Glutamatergic neuron (in vitro differentiated cells): Measurements from ENCODE around the gene PRR7. TPM values are rescaled to one million over a fixed set of nuclear protein-coding genes. Genes with fewer than 3 reads are reported as not detected.
A peak's percentile ranks its signal among the peaks of the same experiment; 100 is the strongest.

ENCODE experiments used
- DNase-seq: peaks from one replicate; pipeline ENCODE4 v3.0.0; 2022
- H3K27ac Mint-ChIP-seq: one replicate; pipeline ENCODE4 v1.8.0; 2020; ENCODE audit warnings: mild to moderate bottlenecking, mixed read lengths, inconsistent platforms; ENCODE audit not compliant: unreplicated experiment
- H3K27me3 Mint-ChIP-seq: one replicate; pipeline ENCODE4 v1.8.0; 2020; ENCODE audit warnings: mild to moderate bottlenecking, moderate library complexity, mixed read lengths, inconsistent platforms; ENCODE audit not compliant: unreplicated experiment
- H3K36me3 Mint-ChIP-seq: one replicate; pipeline ENCODE4 v1.8.0; 2020; ENCODE audit warnings: mild to moderate bottlenecking, mixed read lengths, inconsistent platforms; ENCODE audit not compliant: unreplicated experiment
- H3K4me1 Mint-ChIP-seq: one replicate; pipeline ENCODE4 v1.8.0; 2020; ENCODE audit warnings: mild to moderate bottlenecking, low read depth, mixed read lengths, inconsistent platforms; ENCODE audit not compliant: unreplicated experiment
- H3K4me3 Mint-ChIP-seq: one replicate; pipeline ENCODE4 v1.8.0; 2020; ENCODE audit warnings: mild to moderate bottlenecking, mixed read lengths, inconsistent platforms; ENCODE audit not compliant: unreplicated experiment
- H3K9me3 Mint-ChIP-seq: one replicate; pipeline ENCODE4 v1.8.0; 2020; ENCODE audit warnings: mild to moderate bottlenecking, moderate library complexity, mixed read lengths, inconsistent platforms; ENCODE audit not compliant: unreplicated experiment
- CTCF ChIP-seq: fragments of 200-600 bp; sonication (generic); IDR thresholded peaks from one replicate; pipeline ENCODE4 v1.5.0; 2021; ENCODE audit not compliant: partially characterized antibody, unreplicated experiment
- total RNA-seq: library from RNA; stranded (reverse); fragmentation: NEBNext Ultra II Directional; extraction: Animal tissue kit (Norgen Biotek cat#: 25700); gene quantifications from one replicate; pipeline ENCODE4 v1.2.1, GENCODE V29; 2021; ENCODE audit not compliant: unreplicated experiment

PRR7 gene
- total RNA-seq, 1 donor from 2014 or later = 4.1 TPM

GRCh38 chr5:177475563-177476427 lies 29.2 kb downstream of the PRR7 start:
- H3K27ac Mint-ChIP-seq = peak overlapping the region; percentile 95
- H3K4me1 Mint-ChIP-seq = peaks cover 44% of the 10 kb centered on the region
- H3K27me3 Mint-ChIP-seq = peaks cover 40% of the 10 kb centered on the region
- peak overlapping the region; percentile 79 for H3K4me3 Mint-ChIP-seq
- no peaks in the 10 kb centered on the region for H3K36me3 Mint-ChIP-seq
- H3K9me3 Mint-ChIP-seq = peaks cover 40% of the 10 kb centered on the region
- no peak for TF ChIP-seq CTCF
- no peak for DNase-seq

GRCh38 chr5:177476531-177477233 lies 30.1 kb downstream of the PRR7 start:
- peaks cover 32% of the 10 kb centered on the region for H3K27me3 Mint-ChIP-seq
- peak overlapping the region; percentile 62 for H3K27ac Mint-ChIP-seq
- no peak for DNase-seq
- H3K4me3 Mint-ChIP-seq = no peak overlapping the region
- H3K9me3 Mint-ChIP-seq = peaks cover 35% of the 10 kb centered on the region
- H3K36me3 Mint-ChIP-seq = no peaks in the 10 kb centered on the region
- no peak for TF ChIP-seq CTCF
- H3K4me1 Mint-ChIP-seq = peaks cover 39% of the 10 kb centered on the region

GRCh38 chr5:177477701-177478477 lies 31.3 kb downstream of the PRR7 start:
- H3K27me3 Mint-ChIP-seq = peaks cover 28% of the 10 kb centered on the region
- H3K27ac Mint-ChIP-seq = peak overlapping the region; percentile 79
- H3K4me3 Mint-ChIP-seq = peak overlapping the region; percentile 38
- peaks cover 39% of the 10 kb centered on the region for H3K4me1 Mint-ChIP-seq
- TF ChIP-seq CTCF = no peak
- no peak for DNase-seq
- no peaks in the 10 kb centered on the region for H3K36me3 Mint-ChIP-seq
- peaks cover 28% of the 10 kb centered on the region for H3K9me3 Mint-ChIP-seq

- Mint-ChIP-seq H3K27me3 (peaks cover 29% of the 10 kb centered on the region), H3K4me3 (peak overlapping the region; percentile 63), H3K36me3 (no peaks in the 10 kb centered on the region), H3K4me1 (peaks cover 45% of the 10 kb centered on the region), H3K27ac (peak overlapping the region; percentile 75), H3K9me3 (peaks cover 27% of the 10 kb centered on the region)
- TF ChIP-seq CTCF = no peak
- no peak for DNase-seq
Observed at GRCh38 chr5:177478711-177479646, 32.4 kb downstream of the PRR7 start.
